LoVo (cell line): Measurements from ENCODE around the gene CDC42BPA.

Source experiments
- DNase-seq: peaks from one replicate; pipeline ENCODE4 v3.0.0-alpha.2; 2016; ENCODE audit warnings: low spot score

Gene CDC42BPA

DNA sequence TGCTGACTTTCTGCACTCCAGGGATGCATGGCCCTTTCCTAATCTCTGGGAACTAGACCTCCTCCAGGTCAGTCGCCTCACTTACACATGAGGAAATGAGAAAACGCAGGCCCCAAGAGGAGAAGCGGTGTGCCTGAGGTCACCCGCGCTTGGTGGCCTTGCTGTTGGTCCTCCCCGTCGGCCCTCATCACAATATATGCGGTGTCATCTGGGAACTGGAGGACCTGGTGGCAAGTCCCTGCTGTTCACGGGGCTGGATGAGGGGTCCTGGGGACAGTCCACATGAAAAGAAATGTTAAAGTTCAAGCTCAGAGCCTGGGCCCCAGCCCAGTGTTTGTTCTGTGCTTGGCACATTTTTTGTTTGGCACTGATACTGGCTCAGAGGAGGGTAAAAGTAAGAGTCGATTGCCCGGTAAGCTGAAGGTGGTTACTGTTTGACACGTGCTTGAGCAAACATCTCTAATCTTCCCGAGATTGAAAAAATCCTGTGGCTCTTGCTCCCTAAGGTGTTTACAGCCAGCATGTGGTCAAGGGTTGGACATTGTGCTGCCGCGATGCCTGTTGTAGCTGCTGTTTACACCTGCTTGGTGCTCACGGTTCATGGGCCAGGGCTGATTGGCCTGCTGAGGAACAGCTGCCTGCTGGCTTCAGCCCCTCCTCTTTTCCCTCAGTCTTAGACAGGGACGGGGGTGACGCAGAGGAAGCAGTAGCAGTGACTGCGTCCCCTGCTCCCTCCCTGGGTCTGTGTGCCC lies 373.0 kb downstream of the CDC42BPA start:
- no peak for DNase-seq

DNA sequence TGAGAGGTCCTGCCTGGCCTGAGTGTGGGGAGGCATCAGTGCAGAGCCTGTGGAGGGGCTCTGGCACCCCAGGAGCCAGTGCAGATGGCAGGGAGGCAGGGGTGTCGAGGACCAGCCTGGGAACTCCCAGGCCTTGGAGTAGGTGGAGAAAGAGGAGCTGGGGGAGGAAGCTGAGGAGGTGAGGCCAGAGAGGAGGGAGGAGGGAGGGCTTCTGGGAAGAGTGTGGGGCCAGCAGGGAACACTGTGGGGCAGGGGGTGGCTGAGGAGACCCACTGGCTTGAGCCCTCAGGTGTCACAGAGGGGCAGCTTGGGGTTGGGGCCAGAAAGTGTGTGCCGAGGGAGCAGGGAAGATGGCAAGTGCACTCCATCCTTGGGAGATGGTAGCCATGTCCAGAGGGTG lies 374.4 kb downstream of the CDC42BPA start:
- no peak for DNase-seq

DNA sequence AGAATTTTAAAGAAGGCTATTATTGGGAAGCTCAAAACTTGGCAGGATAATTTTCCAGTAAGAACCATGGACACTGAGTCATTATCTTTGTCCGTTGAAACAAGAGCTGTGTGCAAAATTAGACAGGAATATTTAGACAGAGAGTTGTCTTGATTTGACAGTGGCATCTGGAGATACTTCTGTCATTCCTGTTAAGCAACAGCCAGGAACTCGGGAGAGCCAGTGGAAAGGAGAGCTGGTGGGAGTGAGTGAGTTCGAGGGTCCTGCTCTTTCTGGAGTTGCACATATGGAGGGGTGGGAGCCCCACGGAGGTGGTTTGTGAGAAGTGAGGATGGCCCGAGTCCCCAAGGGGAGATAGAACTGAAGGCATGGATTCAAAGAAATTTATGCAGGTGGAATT lies 375.1 kb downstream of the CDC42BPA start:
- no peak for DNase-seq

DNA sequence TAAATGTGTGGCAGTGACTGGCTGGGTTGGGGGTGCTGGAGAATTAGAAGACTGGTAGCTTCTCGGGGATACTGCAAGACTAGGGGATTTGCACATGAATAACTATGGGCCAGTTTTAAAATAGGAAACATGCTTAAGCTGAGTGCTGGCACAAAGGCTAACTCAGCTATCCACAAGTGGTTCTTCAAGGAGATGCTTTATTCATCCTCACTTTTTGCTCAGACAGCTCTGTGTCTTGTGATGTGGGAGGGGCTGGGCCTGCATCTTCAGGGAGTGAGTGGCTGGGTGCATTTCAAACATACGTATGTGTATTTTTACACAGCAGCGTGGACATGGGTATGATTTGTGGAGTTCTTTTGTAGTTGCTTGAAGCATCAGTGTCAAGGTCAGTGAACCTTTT lies 375.9 kb downstream of the CDC42BPA start:
- DNase-seq: no peak

DNA sequence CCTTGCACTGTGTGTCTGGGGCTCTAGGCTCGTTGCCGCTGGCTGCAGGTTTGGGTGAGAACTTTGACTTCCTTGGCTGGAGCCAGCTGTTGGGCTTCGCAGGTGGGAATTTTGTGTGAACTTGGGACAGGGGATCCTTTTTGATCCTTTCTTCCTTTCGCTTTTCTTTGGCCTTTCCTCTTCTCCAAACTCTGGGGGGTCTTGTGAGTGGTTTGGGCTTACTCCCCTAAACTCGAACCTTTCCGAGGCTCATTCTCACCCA lies 377.6 kb downstream of the CDC42BPA start:
- no peak for DNase-seq

DNA sequence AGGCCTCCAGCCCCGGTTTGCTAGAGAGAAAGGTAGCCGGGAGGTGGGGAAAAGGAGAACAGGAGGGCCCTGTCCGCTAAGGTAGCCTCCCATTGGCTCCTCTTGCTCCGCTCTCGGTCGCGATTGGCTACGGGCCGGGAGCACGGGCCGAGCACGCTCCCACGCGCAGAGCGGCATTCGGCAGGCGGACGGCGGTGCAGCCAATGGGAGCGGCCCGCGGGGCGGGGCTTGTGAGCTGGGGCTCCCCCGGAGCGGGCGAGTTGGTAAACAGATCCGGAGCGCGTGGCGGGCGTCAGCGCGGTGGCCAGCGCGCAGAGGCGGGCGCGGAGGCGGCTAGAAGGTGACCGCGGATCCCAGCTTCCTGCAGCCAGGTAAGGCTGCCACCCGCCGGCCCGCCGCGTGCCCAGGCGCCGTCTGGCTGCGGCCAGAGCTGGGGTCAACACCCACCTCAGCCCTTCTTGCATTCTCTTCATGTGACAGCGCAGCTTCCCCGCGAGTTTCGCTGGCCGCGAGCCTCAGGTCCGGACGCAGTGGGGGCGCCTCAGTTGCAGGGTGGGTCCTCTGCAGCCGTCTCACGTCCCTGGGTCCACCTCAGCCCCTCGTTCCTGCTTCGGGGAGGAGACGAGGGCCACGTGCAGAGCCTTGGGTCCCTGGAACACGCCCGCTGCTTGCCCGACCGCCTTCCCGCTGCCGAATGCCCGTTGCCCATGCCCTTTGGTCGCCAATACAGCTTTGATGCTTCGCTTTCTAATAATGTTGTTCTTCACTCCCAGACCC lies 378.1 kb downstream of the CDC42BPA start, which contains the start of gene COQ8A:
Gene COQ8A (plus strand): TSS at position 266 of the 777 bp plus-strand sequence. CDS start 21,092 bp downstream, outside the sequence.
- peak; percentile 99 for DNase-seq
